ENCODE data around the gene ABCC1.
"Not testable (repeated sequence)": the region's sequence is repeated elsewhere in the genome, so short reads cannot be mapped to it uniquely, and the experiment has no call there.

The ABCC1 gene

DNA sequence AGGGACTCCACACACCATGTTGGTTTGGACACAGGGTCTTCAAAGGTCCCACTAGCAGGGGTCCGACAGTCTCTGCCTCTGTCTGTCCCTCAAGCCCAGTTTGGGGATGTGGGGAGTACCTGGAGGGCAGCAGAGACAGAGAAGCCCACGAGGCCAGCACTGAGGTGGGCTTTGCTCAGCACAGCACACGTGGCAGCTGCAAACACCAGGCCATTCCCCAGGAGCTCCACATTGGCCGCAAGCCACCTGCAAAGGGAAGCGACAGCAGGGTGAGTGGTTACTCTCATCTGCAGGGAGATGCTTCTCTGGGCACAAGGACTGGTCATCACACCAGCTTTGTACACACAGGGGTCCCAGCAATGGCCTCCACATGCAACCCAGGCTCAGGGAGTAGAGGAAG, 211.9 kb downstream of the ABCC1 start:
- H3K4me3 ChIP-seq (ENCODE audit: control insufficient read depth, low read depth, low read length) = no peak overlapping the region
- no peak for DNase-seq (ENCODE audit: low read depth)
- TF ChIP-seq, protein P1, sequence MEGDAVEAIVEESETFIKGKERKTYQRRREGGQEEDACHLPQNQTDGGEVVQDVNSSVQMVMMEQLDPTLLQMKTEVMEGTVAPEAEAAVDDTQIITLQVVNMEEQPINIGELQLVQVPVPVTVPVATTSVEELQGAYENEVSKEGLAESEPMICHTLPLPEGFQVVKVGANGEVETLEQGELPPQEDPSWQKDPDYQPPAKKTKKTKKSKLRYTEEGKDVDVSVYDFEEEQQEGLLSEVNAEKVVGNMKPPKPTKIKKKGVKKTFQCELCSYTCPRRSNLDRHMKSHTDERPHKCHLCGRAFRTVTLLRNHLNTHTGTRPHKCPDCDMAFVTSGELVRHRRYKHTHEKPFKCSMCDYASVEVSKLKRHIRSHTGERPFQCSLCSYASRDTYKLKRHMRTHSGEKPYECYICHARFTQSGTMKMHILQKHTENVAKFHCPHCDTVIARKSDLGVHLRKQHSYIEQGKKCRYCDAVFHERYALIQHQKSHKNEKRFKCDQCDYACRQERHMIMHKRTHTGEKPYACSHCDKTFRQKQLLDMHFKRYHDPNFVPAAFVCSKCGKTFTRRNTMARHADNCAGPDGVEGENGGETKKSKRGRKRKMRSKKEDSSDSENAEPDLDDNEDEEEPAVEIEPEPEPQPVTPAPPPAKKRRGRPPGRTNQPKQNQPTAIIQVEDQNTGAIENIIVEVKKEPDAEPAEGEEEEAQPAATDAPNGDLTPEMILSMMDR (conservative IDR thresholded peaks at IDR 0.05; ENCODE audit: control insufficient read depth, insufficient read depth, low read depth, low read length) = no peak

DNA sequence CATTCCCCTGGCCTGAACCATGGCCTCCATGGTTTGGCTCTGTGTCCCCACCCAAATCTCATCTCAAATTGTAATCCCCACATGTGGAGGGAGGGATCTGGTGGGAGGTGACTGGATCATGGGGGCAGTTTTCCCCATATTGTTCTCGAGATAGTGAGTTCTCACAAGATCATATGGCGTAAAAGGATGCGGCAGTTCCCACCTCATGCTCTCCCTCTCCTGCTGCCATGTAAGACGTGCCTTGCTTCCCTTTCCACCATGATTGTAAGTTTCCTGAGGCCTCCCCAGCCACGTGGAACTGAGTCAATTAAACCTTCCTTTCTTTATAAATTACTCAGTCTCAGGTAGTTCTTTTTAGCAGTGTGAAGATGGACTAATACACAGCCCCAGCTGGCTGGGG, 212.4 kb downstream of the ABCC1 start:
- H3K4me3 ChIP-seq (ENCODE audit: control insufficient read depth, low read depth, low read length); DNase-seq (ENCODE audit: low read depth): not testable (repeated sequence)

GRCh38 chr16:16162591-16162990, 213.2 kb downstream of the ABCC1 start:
- H3K4me3 ChIP-seq (ENCODE audit: control insufficient read depth, low read depth, low read length) = no peak overlapping the region
- TF ChIP-seq, protein P1 (conservative IDR thresholded peaks at IDR 0.05; ENCODE audit: control insufficient read depth, insufficient read depth, low read depth, low read length) = no peak
- no peak for DNase-seq (ENCODE audit: low read depth)

DNA sequence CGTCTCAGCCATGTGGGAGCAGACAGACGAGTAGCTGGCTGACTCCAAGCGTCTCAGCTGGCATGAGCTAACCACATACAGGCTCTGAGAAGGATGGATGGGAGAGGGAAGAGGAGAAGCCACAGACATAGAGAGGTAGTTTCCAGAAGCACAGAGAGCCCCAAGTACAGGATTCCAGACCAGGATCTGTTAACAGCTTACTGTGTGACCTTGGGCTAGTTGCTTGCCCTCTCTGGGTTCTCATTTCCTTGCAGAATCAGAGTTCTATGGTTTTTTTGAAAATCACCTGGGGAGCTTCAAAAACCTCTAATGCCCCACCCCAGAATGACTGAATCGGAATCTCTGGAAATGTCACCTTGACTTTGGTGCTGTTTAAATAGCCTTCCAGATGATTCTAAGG, 213.7 kb downstream of the ABCC1 start:
- no peak for DNase-seq (ENCODE audit: low read depth)
- no peak overlapping the region for H3K4me3 ChIP-seq (ENCODE audit: control insufficient read depth, low read depth, low read length)
- TF ChIP-seq, protein P1 (conservative IDR thresholded peaks at IDR 0.05; ENCODE audit: control insufficient read depth, insufficient read depth, low read depth, low read length) = no peak

- TF ChIP-seq, protein P1 (conservative IDR thresholded peaks at IDR 0.05; ENCODE audit: control insufficient read depth, insufficient read depth, low read depth, low read length) = no peak
- H3K4me3 ChIP-seq (ENCODE audit: control insufficient read depth, low read depth, low read length) = no peak overlapping the region
- DNase-seq (ENCODE audit: low read depth) = no peak
Measured at GRCh38 chr16:16163571-16163970, 214.2 kb downstream of the ABCC1 start.

GRCh38 chr16:16164243-16164642, 214.8 kb downstream of the ABCC1 start:
- DNase-seq (ENCODE audit: low read depth) = no peak

DNA sequence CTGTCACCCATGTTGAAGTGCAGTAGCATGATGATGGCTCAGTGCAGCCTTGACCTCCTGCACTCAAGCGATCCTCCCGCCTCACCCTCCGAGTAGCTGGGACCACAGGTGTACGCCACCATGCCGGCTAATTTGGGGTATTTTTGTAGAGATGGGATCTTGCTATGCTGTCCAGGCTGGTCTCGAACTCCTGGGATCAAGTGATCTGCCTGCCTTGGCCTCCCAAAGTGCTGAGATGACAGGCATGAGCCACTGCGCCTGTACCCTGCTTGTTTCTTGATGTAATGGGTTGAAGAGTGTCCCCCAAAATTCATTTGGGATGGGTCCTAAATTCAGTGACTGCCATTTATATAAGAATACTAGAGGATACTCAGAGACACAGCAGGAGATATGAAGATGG, 216.7 kb downstream of the ABCC1 start:
- H3K4me3 ChIP-seq (ENCODE audit: control insufficient read depth, low read depth, low read length) = no peak overlapping the region
- TF ChIP-seq, protein P1 (conservative IDR thresholded peaks at IDR 0.05; ENCODE audit: control insufficient read depth, insufficient read depth, low read depth, low read length) = no peak
- no peak for DNase-seq (ENCODE audit: low read depth)

More at GRCh38 chr16:16164243-16164642, 214.8 kb downstream of the ABCC1 start:
- TF ChIP-seq, protein P1 (conservative IDR thresholded peaks at IDR 0.05; ENCODE audit: control insufficient read depth, insufficient read depth, low read depth, low read length) = no peak
- H3K4me3 ChIP-seq (ENCODE audit: control insufficient read depth, low read depth, low read length) = no peak overlapping the region
